Central memory CD8-positive, alpha-beta T cell (primary cell): ENCODE measurements around the gene FXYD3.

Source experiments
- ATAC-seq: fragments of 150-1000 bp; cut with Tn5 transposase; replicated peaks from 2 replicates; pipeline ENCODE4 v1.10.0; 2022; ENCODE audit warnings: mild to moderate bottlenecking, moderate FRiP score, moderate number of reproducible peaks; ENCODE audit not compliant: poor library complexity, severe bottlenecking; ENCODE audit errors: extremely low read depth
- DNase-seq, 2 donors: peaks; one replicate each; pipeline ENCODE4 v3.0.0; 2021; ENCODE audit warnings: low spot score in 2 of 2
- H3K27ac Mint-ChIP-seq: one replicate; pipeline ENCODE4 v1.8.0; 2022; ENCODE audit warnings: low read depth, mild to moderate bottlenecking, moderate library complexity, mixed read lengths
- H3K27me3 Mint-ChIP-seq: one replicate; pipeline ENCODE4 v1.8.0; 2022; ENCODE audit warnings: mixed read lengths
- H3K36me3 Mint-ChIP-seq: one replicate; pipeline ENCODE4 v1.8.0; 2022; ENCODE audit warnings: mild to moderate bottlenecking, moderate library complexity, mixed read lengths; ENCODE audit not compliant: insufficient read depth
- H3K4me1 Mint-ChIP-seq: one replicate; pipeline ENCODE4 v1.8.0; 2022; ENCODE audit warnings: mixed read lengths
- H3K4me3 Mint-ChIP-seq: one replicate; pipeline ENCODE4 v1.8.0; 2022; ENCODE audit warnings: mild to moderate bottlenecking, moderate library complexity, mixed read lengths
- H3K9me3 Mint-ChIP-seq: one replicate; pipeline ENCODE4 v1.8.0; 2022; ENCODE audit warnings: mixed read lengths

FXYD3 gene

DNA sequence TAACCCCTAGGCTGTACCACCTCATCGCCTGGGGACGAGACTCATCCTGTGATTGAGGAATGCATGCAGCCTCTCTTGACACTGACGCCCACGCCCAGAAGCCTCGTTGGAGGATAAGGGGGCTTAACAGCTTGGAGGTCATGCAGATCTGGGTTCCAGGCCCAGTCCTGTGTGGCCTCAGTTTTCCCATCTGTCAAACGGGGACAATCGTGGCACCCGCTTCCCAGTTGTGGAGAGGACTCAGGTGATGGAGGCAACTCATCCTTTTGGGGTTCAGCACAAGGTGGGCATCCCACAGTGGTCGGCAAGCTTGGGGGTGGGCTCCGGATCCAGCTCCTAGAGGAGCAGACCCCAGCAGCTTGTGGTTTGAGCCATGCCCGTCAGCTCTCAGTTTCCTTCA lies 20.6 kb downstream of the FXYD3 start:
- ATAC-seq (no peak), DNase-seq (no peak)
- Mint-ChIP-seq H3K36me3 (peaks cover 3% of the 10 kb centered on the region), H3K4me3 (no peak overlapping the region), H3K9me3 (peaks cover 11% of the 10 kb centered on the region), H3K27ac (no peak overlapping the region), H3K27me3 (no peaks in the 10 kb centered on the region), H3K4me1 (peaks cover 21% of the 10 kb centered on the region)

- DNase-seq (no peak), ATAC-seq (no peak)
- H3K27ac Mint-ChIP-seq: no peak overlapping the region
- peaks cover 3% of the 10 kb centered on the region for H3K36me3 Mint-ChIP-seq
- peaks cover 30% of the 10 kb centered on the region for H3K4me1 Mint-ChIP-seq
- H3K4me3 Mint-ChIP-seq: no peak overlapping the region
- peaks cover 11% of the 10 kb centered on the region for H3K9me3 Mint-ChIP-seq
- no peaks in the 10 kb centered on the region for H3K27me3 Mint-ChIP-seq
Observed at GRCh38 chr19:35136977-35137702, 21.5 kb downstream of the FXYD3 start.

GRCh38 chr19:35138305-35138892 lies 22.8 kb downstream of the FXYD3 start, which contains the start of gene FXYD1:
Gene FXYD1 (plus strand): TSS chr19:35138824. CDS start chr19:35140080, 1,256 bp downstream.
- Mint-ChIP-seq H3K27ac (no peak within 1 kb of the TSS), H3K4me3 (no peak within 1 kb of the TSS), H3K4me1 (peaks cover 41% of the 10 kb centered on the region)

DNA sequence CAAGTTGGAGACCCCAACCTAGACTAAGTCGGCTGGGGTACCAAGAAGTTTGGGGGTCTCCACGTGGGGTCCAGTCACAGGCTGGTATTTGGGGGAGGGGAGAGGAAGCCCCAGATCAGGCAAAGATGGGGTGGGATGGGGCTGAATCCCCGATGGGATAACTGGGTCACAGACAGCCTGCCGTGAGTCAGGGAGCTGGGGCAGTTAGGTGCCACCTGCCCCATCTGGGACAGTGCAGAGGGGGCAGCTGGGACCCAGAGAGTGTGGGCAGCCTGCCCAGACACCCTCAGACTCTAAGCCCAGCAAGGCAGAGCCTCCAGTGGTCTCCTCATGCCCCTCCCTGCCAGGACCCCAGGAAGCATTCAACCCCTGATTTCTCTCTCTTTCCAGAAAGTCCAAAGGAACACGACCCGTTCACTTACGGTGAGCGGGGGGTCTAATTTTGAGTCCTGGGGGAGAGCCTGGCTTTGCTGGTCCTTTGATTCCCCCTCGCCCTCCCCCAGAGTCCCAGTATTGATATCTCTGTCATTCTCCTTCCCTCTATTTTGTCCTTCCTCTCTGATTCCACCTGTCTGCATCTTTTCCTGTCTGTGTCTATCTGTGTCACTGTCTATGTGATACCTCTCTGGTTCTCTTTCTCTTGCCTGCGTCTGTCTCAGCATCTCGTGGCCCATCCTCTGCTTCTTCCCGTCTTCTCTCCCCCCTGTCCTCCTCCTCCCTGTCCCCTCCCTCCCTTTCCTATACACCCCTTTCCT lies 24.8 kb downstream of the FXYD3 start:
- ATAC-seq (no peak), DNase-seq (no peak)
- H3K27ac Mint-ChIP-seq: peak overlapping the region; percentile 41
- H3K27me3 Mint-ChIP-seq: no peaks in the 10 kb centered on the region
- peaks cover 3% of the 10 kb centered on the region for H3K36me3 Mint-ChIP-seq
- peaks cover 55% of the 10 kb centered on the region for H3K4me1 Mint-ChIP-seq
- no peaks in the 10 kb centered on the region for H3K9me3 Mint-ChIP-seq
- peak overlapping the region; percentile 75 for H3K4me3 Mint-ChIP-seq

More at GRCh38 chr19:35138305-35138892, 22.8 kb downstream of the FXYD3 start, which contains the start of gene FXYD1:
- Mint-ChIP-seq H3K27me3 (no peaks in the 10 kb centered on the region), H3K9me3 (no peaks in the 10 kb centered on the region), H3K36me3 (peaks cover 3% of the 10 kb centered on the region)
- ATAC-seq (no peak), DNase-seq (no peak)

- no peaks in the 10 kb centered on the region for H3K27me3 Mint-ChIP-seq
- peaks cover 55% of the 10 kb centered on the region for H3K4me1 Mint-ChIP-seq
- H3K36me3 Mint-ChIP-seq: no peaks in the 10 kb centered on the region
Observed at GRCh38 chr19:35140962-35141836, 25.6 kb downstream of the FXYD3 start.

GRCh38 chr19:35141837-35142605 lies 26.4 kb downstream of the FXYD3 start:
- peaks cover 54% of the 10 kb centered on the region for H3K4me1 Mint-ChIP-seq

More at GRCh38 chr19:35140962-35141836, 25.6 kb downstream of the FXYD3 start:
- peak; percentile 76 for ATAC-seq
- Mint-ChIP-seq H3K4me3 (peak overlapping the region; percentile 75), H3K9me3 (no peaks in the 10 kb centered on the region), H3K27ac (peak overlapping the region; percentile 41)
- peak; percentile 85 to 86 for DNase-seq

GRCh38 chr19:35142606-35143230 lies 27.1 kb downstream of the FXYD3 start:
- no peaks in the 10 kb centered on the region for H3K27me3 Mint-ChIP-seq
- H3K27ac Mint-ChIP-seq: no peak overlapping the region
- ATAC-seq (peak; percentile 31), DNase-seq (peak; percentile 44 to 70)
- peak overlapping the region; percentile 75 for H3K4me3 Mint-ChIP-seq
- no peaks in the 10 kb centered on the region for H3K36me3 Mint-ChIP-seq
- H3K4me1 Mint-ChIP-seq: peaks cover 48% of the 10 kb centered on the region
- H3K9me3 Mint-ChIP-seq: no peaks in the 10 kb centered on the region

More at GRCh38 chr19:35141837-35142605, 26.4 kb downstream of the FXYD3 start:
- Mint-ChIP-seq H3K9me3 (no peaks in the 10 kb centered on the region), H3K27me3 (no peaks in the 10 kb centered on the region), H3K27ac (no peak overlapping the region), H3K36me3 (no peaks in the 10 kb centered on the region), H3K4me3 (peak overlapping the region; percentile 75)
- ATAC-seq: peak; percentile 17
- DNase-seq: no peak

DNA sequence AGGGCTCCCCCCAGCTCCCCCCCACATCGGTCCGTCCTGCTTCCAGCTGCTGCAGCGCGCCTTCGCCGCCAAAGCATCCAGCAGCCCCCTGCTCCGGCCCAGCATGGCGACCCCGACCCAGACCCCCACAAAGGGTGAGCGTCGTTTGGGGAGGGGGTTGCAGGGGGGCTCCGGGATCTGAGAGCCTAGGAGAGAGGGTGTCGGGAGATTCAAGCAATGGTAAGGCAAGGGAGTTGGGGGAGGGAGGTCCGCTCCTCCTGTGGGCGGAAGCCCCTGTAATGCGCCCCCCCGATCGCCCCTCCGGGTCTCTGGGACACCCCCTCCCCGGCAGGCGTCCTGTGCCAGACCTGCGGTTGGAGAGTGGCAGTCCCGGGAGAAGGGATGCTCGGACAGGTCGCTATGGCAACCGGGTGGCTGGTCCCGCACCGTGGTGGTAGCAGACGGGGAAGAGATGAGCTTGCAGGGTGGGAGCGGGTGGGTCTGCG lies 27.6 kb downstream of the FXYD3 start, which contains the start of gene FXYD7:
FXYD7 (plus strand) TSS at position 25 of the 485 bp plus-strand sequence; CDS start at position 104, 79 bp downstream.
- ATAC-seq (no peak), DNase-seq (no peak)
- H3K9me3 Mint-ChIP-seq: no peaks in the 10 kb centered on the region
- H3K4me1 Mint-ChIP-seq: peaks cover 48% of the 10 kb centered on the region
- no peak within 1 kb of the TSS for H3K27ac Mint-ChIP-seq
- H3K36me3 Mint-ChIP-seq: no peaks in the 10 kb centered on the region
- no peaks in the 10 kb centered on the region for H3K27me3 Mint-ChIP-seq
- peak within 1 kb of the TSS; percentile 75 for H3K4me3 Mint-ChIP-seq

GRCh38 chr19:35143818-35144217 lies 28.2 kb downstream of the FXYD3 start:
- no peaks in the 10 kb centered on the region for H3K36me3 Mint-ChIP-seq
- DNase-seq (no peak), ATAC-seq (no peak)
- H3K27me3 Mint-ChIP-seq: no peaks in the 10 kb centered on the region
- peaks cover 48% of the 10 kb centered on the region for H3K4me1 Mint-ChIP-seq
- H3K27ac Mint-ChIP-seq: no peak overlapping the region
- H3K9me3 Mint-ChIP-seq: no peaks in the 10 kb centered on the region
- peak overlapping the region; percentile 75 for H3K4me3 Mint-ChIP-seq

GRCh38 chr19:35144259-35144599 lies 28.6 kb downstream of the FXYD3 start:
- no peaks in the 10 kb centered on the region for H3K9me3 Mint-ChIP-seq
- ATAC-seq (no peak), DNase-seq (no peak)
- H3K27me3 Mint-ChIP-seq: no peaks in the 10 kb centered on the region
- H3K36me3 Mint-ChIP-seq: no peaks in the 10 kb centered on the region
- peak overlapping the region; percentile 75 for H3K4me3 Mint-ChIP-seq
- no peak overlapping the region for H3K27ac Mint-ChIP-seq
- peaks cover 48% of the 10 kb centered on the region for H3K4me1 Mint-ChIP-seq
